AG04450 (cell line): Measurements from ENCODE around the gene CHAT. TPM values are rescaled to one million over a fixed set of nuclear protein-coding genes. Genes with fewer than 3 reads are reported as not detected.

Source experiments
- CTCF ChIA-PET: fragments of 300-600, 350-600 bp; formaldehyde crosslinking; extraction: SDS; loops from one replicate; lab custom pipeline; 2022; ENCODE audit warnings: antibody characterized with exemption, inconsistent platforms; lab: Charles Lee
- POLR2A ChIA-PET: fragments of 350-600 bp; formaldehyde crosslinking; extraction: SDS; loops from one replicate; lab custom pipeline; 2021; ENCODE audit warnings: antibody characterized with exemption, inconsistent platforms; lab: Yijun Ruan, JAX
- DNase-seq: peaks from one replicate; pipeline ENCODE4 v3.0.0-alpha.2; 2011; ENCODE audit warnings: low read depth, low spot score
- H3K27ac ChIP-seq: one replicate; pipeline ENCODE4 v1.5.1; 2012; ENCODE audit warnings: low read depth, low read length, control low read depth
- H3K27me3 ChIP-seq: one replicate; pipeline ENCODE4 v1.6.0; 2012; ENCODE audit warnings: low read length; ENCODE audit not compliant: control insufficient read depth, insufficient read depth
- H3K4me3 ChIP-seq: 2 replicates; pipeline ENCODE4 v1.5.1; 2011; ENCODE audit warnings: mild to moderate bottlenecking, low read depth, low read length, control low read depth
- H3K9me3 ChIP-seq: 2 replicates; pipeline ENCODE4 v1.5.1; 2012; ENCODE audit warnings: low read length; ENCODE audit not compliant: control insufficient read depth, insufficient read depth
- CTCF ChIP-seq: IDR thresholded peaks from 2 replicates; pipeline ENCODE4 v1.5.1; 2011; ENCODE audit warnings: low read depth, low read length, control low read depth, inconsistent platforms
- polyA plus RNA-seq: library from polyadenylated mRNA; depleted of rRNA; stranded (reverse); fragments of >200 nt; gene quantifications from 2 replicates; pipeline ENCODE4 v1.2.3, GENCODE V29; 2011

Gene CHAT
- polyA plus RNA-seq, 1 experiment: not detected

- Histone ChIP-seq H3K27me3 (peaks cover 2% of the 10 kb centered on the region), H3K4me3 (no peak overlapping the region), H3K9me3 (no peaks in the 10 kb centered on the region), H3K27ac (no peak overlapping the region)
- no peak for DNase-seq
- CTCF ChIA-PET: no interaction called here
- POLR2A ChIA-PET: no interaction called here
- TF ChIP-seq CTCF: no peak
These were observed 40.3 kb downstream of the CHAT start for GRCh38 chr10:49654036-49654693.

- CTCF ChIA-PET: no interaction called here
- H3K27me3 ChIP-seq: peaks cover 2% of the 10 kb centered on the region
- POLR2A ChIA-PET: no interaction called here
These were observed 41.3 kb downstream of the CHAT start for GRCh38 chr10:49655099-49655498.

GRCh38 chr10:49656845-49657493 lies 43.1 kb downstream of the CHAT start:
- POLR2A ChIA-PET: no interaction called here
- CTCF ChIA-PET: no interaction called here
- H3K27ac ChIP-seq: no peak overlapping the region
- TF ChIP-seq CTCF: no peak
- H3K27me3 ChIP-seq: peaks cover 2% of the 10 kb centered on the region
- no peaks in the 10 kb centered on the region for H3K9me3 ChIP-seq
- no peak for DNase-seq
- H3K4me3 ChIP-seq: no peak overlapping the region

More at GRCh38 chr10:49655099-49655498, 41.3 kb downstream of the CHAT start:
- H3K27ac ChIP-seq: no peak overlapping the region
- TF ChIP-seq CTCF: no peak
- DNase-seq: no peak
- no peak overlapping the region for H3K4me3 ChIP-seq
- no peaks in the 10 kb centered on the region for H3K9me3 ChIP-seq

GRCh38 chr10:49657606-49658005 lies 43.8 kb downstream of the CHAT start:
- Histone ChIP-seq H3K4me3 (no peak overlapping the region), H3K27me3 (peaks cover 2% of the 10 kb centered on the region), H3K9me3 (no peaks in the 10 kb centered on the region), H3K27ac (no peak overlapping the region)
- TF ChIP-seq CTCF: no peak
- ChIA-PET CTCF (no interaction called here), POLR2A (no interaction called here)
- no peak for DNase-seq

GRCh38 chr10:49661140-49661856 lies 47.5 kb downstream of the CHAT start:
- TF ChIP-seq CTCF: no peak
- H3K9me3 ChIP-seq: no peaks in the 10 kb centered on the region
- H3K27ac ChIP-seq: no peak overlapping the region
- DNase-seq: no peak
- CTCF ChIA-PET: no interaction called here
- POLR2A ChIA-PET: no interaction called here
- no peaks in the 10 kb centered on the region for H3K27me3 ChIP-seq
- H3K4me3 ChIP-seq: no peak overlapping the region
